GM12878 (cell line): Measurements from ENCODE around the gene P4HA1.

Experiments used
- CREB1 ChIP-seq: IDR thresholded peaks from 2 replicates; pipeline ENCODE4 v1.6.1; 2012; ENCODE audit warnings: low read depth, mild to moderate bottlenecking, inconsistent platforms
- EP300 ChIP-seq, 2 experiments: fragments of 150-350 bp in 1 of 2; IDR thresholded peaks; 2 replicates each; pipeline ENCODE4 v1.6.1; 2011 to 2012; ENCODE audit warnings: low read depth in 2 of 2, low read length in 2 of 2, borderline replicate concordance in 1 of 2, improper control_type of control experiment in 1 of 2, inconsistent platforms in 1 of 2; ENCODE audit not compliant: control insufficient read depth in 1 of 2
- MYC ChIP-seq: IDR thresholded peaks from 2 replicates; pipeline ENCODE4 v1.6.1; 2011; ENCODE audit warnings: mild to moderate bottlenecking, low read length, moderate library complexity, inconsistent platforms; ENCODE audit not compliant: insufficient read depth, insufficient replicate concordance, insufficient read length, severe bottlenecking
- NR2C2 ChIP-seq: IDR thresholded peaks from 2 replicates; pipeline ENCODE4 v1.6.1; 2011; ENCODE audit warnings: borderline replicate concordance, low read depth; ENCODE audit not compliant: control insufficient read depth, insufficient read length
- RAD21 ChIP-seq: IDR thresholded peaks from 2 replicates; pipeline ENCODE4 v1.6.1; 2011; ENCODE audit warnings: mild to moderate bottlenecking, low read depth, low read length, moderate library complexity; ENCODE audit not compliant: insufficient read depth
- SREBF1 ChIP-seq: IDR thresholded peaks from 2 replicates; pipeline ENCODE4 v1.6.1; 2012; ENCODE audit warnings: mild to moderate bottlenecking, low read length
- TF ChIP-seq, protein P1 (sequence below): fragments of 150-350 bp; IDR thresholded peaks from 2 replicates; pipeline ENCODE4 v1.6.1; 2016; ENCODE audit warnings: low read depth, low read length

DNA sequence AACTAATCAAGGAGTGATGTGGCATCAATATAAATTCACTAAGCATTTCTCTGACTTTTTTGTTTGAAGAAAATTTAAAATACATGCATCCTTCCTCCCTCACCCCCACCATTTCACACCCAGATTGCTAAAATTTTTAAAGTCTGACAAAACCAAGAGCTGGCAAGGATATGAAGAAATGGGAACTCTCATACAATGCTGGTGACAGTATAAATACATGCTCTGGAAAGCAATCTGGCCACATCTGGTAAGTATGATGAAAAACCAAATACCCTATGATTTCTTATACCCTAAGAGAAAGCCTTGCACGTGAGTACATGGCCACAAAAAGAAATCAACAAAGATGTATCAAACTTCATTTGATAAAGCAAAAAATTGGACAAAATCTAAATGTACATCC, 31.2 kb downstream of the P4HA1 start:
- TF ChIP-seq CREB1 (no peak), NR2C2 (no peak), SREBF1 (no peak), RAD21 (no peak), EP300 (IDR thresholded peaks at IDR 0.05; ENCODE audit: borderline replicate concordance in 1 of 2, control insufficient read depth in 1 of 2, low read depth in 2 of 2, low read length in 2 of 2) (no peak), MYC (no peak)
- TF ChIP-seq, protein P1, sequence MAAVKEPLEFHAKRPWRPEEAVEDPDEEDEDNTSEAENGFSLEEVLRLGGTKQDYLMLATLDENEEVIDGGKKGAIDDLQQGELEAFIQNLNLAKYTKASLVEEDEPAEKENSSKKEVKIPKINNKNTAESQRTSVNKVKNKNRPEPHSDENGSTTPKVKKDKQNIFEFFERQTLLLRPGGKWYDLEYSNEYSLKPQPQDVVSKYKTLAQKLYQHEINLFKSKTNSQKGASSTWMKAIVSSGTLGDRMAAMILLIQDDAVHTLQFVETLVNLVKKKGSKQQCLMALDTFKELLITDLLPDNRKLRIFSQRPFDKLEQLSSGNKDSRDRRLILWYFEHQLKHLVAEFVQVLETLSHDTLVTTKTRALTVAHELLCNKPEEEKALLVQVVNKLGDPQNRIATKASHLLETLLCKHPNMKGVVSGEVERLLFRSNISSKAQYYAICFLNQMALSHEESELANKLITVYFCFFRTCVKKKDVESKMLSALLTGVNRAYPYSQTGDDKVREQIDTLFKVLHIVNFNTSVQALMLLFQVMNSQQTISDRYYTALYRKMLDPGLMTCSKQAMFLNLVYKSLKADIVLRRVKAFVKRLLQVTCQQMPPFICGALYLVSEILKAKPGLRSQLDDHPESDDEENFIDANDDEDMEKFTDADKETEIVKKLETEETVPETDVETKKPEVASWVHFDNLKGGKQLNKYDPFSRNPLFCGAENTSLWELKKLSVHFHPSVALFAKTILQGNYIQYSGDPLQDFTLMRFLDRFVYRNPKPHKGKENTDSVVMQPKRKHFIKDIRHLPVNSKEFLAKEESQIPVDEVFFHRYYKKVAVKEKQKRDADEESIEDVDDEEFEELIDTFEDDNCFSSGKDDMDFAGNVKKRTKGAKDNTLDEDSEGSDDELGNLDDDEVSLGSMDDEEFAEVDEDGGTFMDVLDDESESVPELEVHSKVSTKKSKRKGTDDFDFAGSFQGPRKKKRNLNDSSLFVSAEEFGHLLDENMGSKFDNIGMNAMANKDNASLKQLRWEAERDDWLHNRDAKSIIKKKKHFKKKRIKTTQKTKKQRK = no peak
